ENCODE measurements around the gene SLC25A18.

SLC25A18 gene

GRCh38 chr22:17570851-17571631 lies 7.7 kb downstream of the SLC25A18 start:
- DNase-seq = no peak

GRCh38 chr22:17575151-17575550 lies 11.9 kb downstream of the SLC25A18 start:
- DNase-seq = no peak

GRCh38 chr22:17575681-17576080 lies 12.4 kb downstream of the SLC25A18 start:
- no peak for DNase-seq

GRCh38 chr22:17576470-17576869 lies 13.2 kb downstream of the SLC25A18 start:
- DNase-seq = no peak

GRCh38 chr22:17578136-17578754 lies 14.9 kb downstream of the SLC25A18 start:
- DNase-seq = no peak

GRCh38 chr22:17579535-17579981 lies 16.3 kb downstream of the SLC25A18 start:
- DNase-seq = no peak

- no peak for DNase-seq
These were observed 17.2 kb downstream of the SLC25A18 start for GRCh38 chr22:17580441-17581031.

GRCh38 chr22:17581056-17581455 lies 17.8 kb downstream of the SLC25A18 start:
- no peak for DNase-seq

GRCh38 chr22:17581631-17582030 lies 18.3 kb downstream of the SLC25A18 start:
- no peak for DNase-seq

GRCh38 chr22:17583151-17583550 lies 19.9 kb downstream of the SLC25A18 start:
- no peak for DNase-seq

GRCh38 chr22:17586831-17587440 lies 23.6 kb downstream of the SLC25A18 start:
- DNase-seq = no peak

- no peak for DNase-seq
These were observed 24.3 kb downstream of the SLC25A18 start for GRCh38 chr22:17587629-17588028.

GRCh38 chr22:17588606-17589005 lies 25.3 kb downstream of the SLC25A18 start:
- no peak for DNase-seq

- no peak for DNase-seq
These were observed 26.6 kb downstream of the SLC25A18 start for GRCh38 chr22:17589810-17590375.

- no peak for DNase-seq
These were observed 27.3 kb downstream of the SLC25A18 start for GRCh38 chr22:17590586-17590985.

- no peak for DNase-seq
These were observed 28.9 kb downstream of the SLC25A18 start for GRCh38 chr22:17592201-17592600.

- no peak for DNase-seq
These were observed 32.9 kb downstream of the SLC25A18 start for GRCh38 chr22:17596226-17596625.

GRCh38 chr22:17597217-17597616 lies 33.9 kb downstream of the SLC25A18 start:
- no peak for DNase-seq

- no peak for DNase-seq
These were observed 35.0 kb downstream of the SLC25A18 start for GRCh38 chr22:17598318-17598717.

- DNase-seq = no peak
These were observed 37.7 kb downstream of the SLC25A18 start for GRCh38 chr22:17601031-17601430.

GRCh38 chr22:17603668-17604067 lies 40.4 kb downstream of the SLC25A18 start:
- DNase-seq = no peak

GRCh38 chr22:17606496-17606895 lies 43.2 kb downstream of the SLC25A18 start:
- no peak for DNase-seq

GRCh38 chr22:17607891-17608521 lies 44.7 kb downstream of the SLC25A18 start:
- no peak for DNase-seq
